ENCODE data around the gene ARHGAP28.
"Not testable (repeated sequence)": the region's sequence is repeated elsewhere in the genome, so short reads cannot be mapped to it uniquely, and the experiment has no call there.

ARHGAP28 gene

DNA sequence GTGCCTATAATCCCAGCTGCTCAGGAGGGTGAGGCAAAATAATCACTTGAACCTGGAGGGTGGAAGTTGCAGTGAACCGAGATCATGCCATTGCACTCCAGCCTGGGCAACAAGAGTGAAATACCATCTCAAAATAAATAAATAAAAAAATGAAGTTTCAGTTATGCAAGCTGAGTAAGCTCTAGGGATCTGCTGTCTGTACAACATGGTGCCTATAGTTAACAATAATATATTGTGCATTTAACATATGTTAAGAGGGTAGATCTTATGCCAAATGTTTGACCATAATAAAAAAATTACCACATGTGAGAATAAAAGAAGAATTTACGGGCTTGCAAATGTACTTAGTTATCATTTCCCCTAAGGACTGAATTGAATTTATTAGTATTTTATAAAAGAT, 208.9 kb downstream of the ARHGAP28 start:
- not testable (repeated sequence) for DNase-seq

DNA sequence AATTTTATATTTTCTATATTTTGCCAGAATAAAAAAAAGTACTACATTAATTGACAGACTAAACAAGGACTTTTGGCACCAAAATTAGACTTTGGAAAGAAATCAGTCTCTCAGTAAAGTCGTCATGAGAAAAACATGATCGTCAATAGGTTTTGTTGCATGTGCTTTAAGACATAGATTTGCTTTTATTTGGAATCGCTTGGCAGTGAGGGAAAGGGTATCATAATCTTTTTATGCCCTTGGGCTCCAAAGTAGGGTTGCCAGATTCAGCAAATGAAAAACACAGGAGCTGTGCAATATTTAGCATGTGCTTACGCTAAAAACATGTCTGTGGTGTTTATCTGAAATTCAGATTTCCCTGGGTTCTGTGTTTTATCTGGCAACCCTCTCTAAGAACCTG, 210.5 kb downstream of the ARHGAP28 start:
- DNase-seq = no peak

DNA sequence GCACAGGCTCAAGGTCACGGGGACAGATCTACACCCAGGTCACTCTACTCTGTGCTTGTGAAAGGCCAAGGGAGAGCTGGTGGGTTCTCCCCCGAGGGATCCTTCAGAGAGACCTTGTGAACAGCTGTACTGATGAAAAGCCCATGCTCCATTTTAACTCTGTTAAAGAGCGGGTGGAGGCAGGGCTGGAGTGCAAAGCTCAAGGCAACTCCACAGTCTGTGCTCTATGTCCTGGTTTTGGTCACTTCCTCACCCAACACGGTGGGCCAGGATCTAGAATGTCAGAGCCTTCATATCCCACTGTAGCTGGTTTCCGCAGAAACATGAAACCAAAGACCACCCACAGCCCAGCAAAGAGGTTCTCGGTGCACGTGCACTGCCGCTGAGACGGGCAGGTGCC, 210.9 kb downstream of the ARHGAP28 start:
- DNase-seq = no peak

DNA sequence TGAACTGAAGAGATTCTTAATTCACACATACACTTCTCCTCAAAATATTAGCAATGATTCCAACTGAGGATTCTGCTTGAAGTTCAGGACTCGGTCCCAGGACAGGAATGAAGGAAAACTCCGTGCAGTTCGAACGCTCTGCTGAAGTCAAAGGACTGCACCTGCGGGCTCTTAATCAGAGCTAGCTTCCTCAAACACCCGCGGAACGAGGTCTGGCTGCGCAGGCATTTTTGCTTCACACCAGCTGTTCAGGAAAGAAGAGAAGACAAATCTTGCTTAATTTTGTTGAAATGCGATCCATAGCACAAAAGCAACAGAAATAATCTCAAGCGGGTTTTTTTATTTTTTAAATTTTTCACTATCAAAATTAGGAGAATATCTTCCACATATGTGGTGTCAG, 212.5 kb downstream of the ARHGAP28 start:
- DNase-seq = no peak

DNA sequence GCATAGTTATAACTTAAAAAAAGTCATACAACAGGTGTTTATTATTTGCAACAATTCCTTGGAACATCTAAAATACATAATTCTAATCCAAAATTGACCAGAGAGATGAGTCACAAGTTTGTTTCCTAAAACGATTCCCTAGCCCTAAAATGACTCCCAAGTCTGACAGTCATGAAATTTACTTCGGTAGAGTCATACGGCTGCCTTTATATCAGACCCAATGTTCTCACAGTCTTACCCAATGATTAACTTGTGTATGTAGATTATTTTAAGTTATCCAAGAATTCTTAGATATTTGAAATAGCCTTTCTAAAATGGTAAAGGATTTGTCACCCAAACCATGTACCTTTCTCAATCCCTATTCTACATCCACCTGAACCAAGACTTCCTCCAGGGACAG, 213.2 kb downstream of the ARHGAP28 start:
- no peak for DNase-seq

DNA sequence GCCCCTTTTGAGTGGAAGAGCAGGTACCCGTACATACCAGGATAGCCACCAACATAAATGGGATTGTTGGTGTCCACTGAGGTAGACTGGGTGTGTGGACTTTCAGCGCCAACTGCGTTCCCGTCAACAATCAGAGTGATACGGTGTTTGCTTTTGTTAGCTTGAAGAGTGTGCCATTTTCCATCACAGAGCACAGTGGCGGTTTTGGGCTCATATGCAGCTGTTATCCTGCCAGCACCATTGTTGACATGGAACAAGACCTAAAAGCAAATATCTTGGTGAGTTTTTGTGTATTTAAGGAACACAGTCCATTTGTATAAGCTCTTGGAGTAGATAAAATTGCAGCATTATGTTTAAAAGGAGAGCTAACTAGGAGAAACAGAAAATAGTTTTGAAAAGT, 213.6 kb downstream of the ARHGAP28 start:
- no peak for DNase-seq

DNA sequence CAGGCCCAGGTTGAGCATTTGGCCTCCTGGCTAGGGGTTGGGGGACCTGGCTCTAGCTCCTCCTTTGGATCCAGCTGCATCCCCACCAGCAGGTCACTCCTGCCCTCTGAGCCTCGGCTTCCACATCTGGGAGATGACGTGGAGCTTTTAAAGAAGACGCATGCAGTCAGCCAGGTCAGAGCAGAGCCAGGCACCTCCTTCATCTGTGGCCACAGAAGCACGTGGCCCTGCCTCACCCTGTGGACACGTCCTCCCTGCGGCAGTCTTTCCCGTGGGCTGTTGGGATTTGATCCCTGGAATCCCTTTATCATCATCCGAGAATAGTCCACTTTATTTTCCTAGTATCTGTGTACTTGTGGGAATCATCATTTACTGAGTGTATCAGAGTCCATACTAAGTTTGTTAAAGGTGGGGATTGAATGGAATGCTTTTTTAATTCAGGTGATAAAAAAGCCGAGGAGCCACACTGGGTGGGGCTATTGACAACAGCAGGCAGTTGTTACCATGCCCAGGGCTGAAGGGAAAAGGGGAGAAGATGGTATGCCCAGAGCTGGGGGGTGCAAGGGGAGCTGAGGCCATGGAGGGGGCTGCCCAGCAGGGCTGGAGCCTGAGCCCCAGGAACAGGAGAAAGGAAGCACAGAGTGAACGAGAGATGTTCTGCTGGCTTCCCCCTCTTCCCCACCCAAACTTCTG, 218.0 kb downstream of the ARHGAP28 start:
- DNase-seq = no peak

DNA sequence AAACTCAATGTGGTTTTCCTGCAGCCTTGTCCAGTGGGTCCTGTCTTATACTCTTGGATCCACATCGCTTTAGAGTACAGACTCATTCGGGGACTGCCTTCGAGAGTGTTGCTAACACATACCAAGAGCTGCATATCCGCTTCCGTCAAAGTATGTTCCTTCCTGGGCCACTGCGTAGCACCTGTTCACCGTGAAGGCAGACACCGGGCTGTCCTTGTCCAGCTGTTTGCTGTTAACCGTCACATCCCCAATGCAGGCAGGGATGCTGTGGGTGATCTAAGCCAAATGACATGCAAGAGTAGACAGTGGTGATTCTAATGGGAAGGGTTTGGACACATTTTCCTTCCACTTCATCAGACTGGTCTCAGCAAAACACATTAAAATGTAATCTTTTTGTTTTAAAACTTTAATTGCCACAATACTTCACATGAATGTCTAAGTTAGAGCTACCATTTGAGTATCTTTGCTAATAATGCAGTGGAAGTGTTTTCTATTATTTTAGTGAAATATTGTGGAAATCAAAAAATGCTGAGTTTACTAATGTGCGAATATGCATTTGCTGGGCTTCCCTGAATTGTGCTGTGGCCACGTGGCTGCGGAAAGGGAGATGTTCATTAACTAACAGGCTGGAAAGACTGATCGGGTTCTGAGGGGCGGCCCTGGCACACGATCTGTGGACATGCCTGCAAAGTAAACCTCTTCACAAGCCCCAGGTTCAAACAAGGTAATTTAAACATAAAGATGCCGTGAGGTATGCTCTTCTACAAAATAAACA, 219.0 kb downstream of the ARHGAP28 start:
- DNase-seq = no peak

DNA sequence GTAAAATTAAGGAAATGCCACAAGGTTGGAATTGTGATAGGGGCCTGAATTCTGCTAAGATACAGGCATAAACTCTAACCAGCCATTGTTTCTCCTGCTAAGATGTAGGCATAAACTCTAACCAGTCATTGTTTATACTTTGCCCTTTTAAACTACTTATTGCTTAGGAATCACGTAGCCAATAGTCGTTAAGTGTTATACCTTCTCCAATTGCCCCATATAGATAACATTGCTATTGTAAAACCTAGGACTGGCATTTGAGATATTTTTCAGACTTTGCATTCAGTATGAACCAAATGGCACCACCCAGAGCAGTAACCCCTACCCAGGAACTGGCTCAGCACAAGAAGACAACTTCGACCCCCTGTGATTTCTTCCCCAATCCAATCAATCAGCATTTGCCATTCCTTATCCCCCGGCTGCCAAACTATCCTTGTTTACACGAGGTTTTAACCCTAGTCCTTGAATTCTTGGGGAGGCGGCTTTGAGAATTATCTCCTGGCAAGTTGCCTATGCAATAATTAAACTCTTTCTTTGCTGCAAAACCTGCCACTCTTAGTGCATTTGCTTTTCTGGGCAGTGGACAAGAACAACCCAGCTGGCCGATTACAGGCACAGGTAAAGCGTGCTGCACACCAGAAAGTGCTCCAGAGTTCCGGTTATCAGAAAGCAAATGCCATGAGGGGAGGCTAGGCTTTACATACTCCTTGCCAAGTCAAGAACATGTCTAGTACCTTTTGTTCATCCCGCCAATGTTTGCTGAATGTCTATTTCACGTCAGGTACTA, 220.5 kb downstream of the ARHGAP28 start:
- peak; percentile 71 for DNase-seq

DNA sequence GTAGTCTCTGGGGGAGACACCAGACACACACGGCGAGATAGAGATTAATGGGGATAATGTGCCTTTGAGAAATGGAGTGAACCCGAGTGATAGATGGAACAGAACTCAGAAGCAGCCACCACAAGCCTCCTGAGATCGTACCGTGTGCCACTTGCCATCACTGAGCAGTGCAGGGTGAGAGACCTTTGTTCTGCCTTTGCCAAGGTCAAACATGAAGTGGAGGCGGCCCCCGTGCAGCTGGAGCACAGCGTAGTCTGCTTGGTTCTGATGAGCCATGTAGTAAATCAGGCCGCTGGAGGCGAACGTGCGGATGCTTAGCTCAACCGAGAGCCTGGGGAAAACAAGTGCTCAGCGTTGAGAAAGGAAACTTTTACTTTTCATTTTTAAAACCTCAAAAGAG, 221.1 kb downstream of the ARHGAP28 start:
- peak; percentile 29 for DNase-seq

DNA sequence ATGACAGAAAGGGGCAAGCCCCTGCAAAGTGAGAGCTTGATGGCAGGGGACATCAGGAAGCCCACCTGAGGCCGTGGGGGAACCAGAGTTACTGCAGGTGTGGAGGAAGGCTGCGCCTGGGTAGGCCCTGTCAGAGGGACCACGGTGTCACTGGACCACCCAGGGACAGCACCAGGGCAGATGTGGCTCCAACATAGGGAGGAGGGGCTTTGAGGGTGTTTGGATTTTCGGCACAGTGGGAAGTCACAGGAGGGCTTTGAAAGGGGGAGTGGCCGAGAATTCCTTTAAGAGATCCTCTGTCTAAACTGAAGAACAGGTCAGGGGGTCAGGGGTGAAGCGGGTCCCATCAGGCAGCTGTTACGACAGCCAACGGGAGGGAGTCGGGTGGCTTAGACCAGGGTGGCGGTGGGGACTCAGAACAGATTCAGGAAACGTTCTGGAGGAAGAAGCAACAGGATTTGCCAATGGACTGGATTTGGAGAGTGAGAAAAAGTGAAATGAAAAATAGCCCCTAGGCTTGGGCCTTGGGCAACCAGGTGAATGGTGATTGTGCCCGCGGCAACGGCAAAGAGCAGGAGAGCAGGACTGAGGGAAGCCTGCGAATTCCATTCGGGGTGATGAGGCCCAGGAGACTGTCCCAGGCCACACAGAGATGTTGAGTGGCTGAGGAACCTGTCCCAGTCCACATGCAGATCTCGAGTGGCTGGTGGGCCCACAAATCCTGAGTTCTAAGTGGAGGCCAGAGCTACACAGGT, 222.0 kb downstream of the ARHGAP28 start:
- DNase-seq = no peak

DNA sequence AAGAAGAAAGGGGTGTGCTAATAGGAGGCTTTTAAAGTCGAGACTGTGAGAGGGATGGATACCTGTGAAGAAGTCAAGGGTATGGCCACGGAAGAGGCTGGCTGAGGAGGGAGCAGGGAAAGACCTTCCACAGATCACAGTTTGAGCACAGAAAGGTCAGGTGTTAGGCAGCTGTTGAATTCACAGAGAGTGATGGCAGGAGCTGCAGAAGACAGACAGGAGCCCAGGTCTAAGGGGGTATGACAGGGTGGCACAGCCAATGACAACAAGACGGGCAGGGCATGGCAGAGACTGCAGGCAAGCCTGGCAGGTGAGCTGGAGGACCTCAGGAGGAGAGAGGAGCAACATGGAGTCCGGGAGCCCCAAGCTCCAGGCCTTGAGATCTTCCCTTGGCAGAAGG, 225.0 kb downstream of the ARHGAP28 start:
- no peak for DNase-seq

DNA sequence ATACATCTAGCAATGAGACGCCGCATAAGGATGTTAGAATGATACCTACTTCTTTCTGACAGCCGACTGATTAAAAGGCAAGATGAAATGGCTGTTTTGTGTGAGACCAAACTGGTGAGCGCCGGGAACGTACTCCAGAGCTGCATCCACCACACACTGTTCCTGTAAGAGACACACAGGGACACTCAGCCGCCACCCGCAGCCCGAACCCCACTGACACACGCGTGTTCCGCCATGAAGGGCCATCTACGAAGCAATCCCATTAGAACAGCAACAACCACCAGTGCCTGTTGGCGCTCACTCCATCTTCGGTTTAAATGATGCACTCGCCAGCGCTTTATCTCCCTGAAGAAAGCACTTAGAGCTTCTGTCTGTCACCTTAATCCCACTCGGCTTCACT, 225.8 kb downstream of the ARHGAP28 start:
- DNase-seq = no peak

DNA sequence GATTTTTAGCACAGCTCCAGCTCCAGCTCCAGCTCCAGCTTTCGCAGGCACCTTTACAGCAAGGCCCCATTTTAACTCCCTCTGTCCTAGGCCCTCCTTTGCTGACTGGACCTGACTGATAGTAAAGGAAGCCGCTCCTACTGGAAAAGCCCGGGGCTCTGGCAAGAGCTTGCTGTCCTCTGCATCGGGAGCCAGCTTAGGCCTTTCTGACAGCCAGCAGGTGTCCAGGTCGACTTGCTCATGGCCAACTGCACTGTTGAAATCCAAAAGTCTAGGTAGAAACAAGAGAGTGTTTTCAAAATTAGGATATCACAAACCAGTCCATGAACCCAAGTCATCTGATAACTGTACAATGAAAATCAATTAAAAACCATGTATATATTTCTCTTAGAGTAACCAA, 227.0 kb downstream of the ARHGAP28 start:
- DNase-seq = no peak

DNA sequence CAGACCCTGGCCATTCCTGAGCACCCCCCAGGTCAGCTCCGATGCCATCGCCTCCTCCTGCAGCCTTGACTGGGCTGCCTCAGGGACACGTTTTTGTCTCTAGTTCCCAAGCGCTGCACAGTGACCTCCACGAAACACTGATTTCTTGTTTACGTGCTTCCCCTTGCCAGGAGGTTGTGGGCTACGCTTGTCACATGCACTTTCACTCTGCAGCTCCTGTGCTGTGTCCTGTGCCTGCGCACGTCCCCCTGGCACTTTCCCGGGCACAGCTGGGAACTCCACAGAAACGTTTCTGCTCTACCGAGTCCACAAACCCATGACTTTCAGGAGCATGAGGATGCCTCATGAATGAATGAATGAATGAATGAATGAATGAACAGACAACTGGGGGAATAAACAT, 227.5 kb downstream of the ARHGAP28 start:
- no peak for DNase-seq

DNA sequence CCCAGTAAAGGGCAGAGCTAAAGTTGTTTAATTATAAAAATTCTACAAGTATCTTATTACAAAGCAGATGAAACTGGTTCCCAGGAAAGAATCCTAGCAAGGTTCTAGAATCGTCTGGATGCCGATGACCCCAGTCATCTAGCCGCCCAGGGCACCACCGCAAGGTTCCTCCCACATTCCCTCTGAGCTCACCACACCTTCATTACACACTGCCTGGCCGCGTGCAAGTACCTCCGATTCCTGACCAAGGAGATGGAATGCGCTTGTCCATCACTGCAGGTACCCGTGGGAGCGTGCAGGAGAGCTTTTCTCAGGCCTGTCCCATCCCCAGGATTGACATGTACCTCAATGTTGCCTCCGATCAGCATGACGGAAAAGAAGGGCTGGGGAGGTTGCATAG, 229.6 kb downstream of the ARHGAP28 start:
- DNase-seq = no peak

DNA sequence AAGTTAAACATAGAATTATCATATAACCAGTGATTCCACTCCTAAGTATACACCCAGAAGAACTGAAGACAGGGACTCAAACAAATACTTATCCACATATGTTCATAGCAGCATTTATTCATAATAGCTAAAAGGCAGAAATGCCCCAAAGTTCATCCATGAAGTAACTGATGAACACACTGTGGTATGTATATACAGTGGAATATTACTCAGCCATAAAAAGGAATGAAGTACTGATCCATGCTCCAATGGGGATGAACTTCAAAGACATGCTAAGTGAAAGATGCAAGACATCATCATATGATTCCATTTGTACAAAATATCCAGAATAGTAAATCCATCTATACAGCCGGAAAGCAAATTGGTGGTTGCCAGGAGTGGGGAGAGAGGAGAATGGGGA, 230.6 kb downstream of the ARHGAP28 start:
- no peak for DNase-seq

DNA sequence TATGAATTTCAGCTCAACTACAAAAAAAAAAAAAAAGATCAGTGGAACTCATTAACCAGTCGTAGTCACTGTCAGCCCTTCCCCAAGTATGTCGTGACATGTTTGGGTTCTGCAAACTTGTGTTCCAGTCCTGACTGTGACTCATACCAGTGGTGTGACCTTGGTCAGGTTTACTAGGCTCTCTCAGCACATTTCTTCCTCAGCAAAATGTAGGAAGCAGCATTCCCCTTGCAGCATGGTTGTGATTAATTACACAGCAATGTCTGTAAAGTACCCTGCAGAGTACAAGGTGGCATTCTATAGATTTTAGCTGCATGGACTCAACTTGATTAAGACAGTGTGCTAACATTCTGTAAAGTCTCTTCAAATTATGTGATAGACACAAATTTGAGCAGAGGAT, 231.1 kb downstream of the ARHGAP28 start:
- no peak for DNase-seq

DNA sequence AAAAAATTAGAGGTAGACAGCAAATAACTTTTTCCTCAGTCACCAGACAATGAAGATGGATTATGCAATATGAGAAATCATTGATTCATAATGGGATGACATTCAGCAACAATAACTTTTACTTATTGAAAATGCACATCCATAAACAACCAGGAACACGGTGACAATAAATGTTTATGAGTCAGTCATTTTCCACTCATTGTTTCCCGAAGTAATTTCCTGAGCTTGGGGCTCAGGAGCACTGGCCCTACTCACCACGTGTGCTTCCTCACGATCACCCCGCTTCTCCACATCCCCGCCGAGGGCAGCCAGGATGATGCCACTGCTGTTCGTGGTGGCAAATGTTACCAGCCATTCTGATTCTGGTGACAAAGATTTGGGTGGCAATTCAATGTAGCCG, 231.8 kb downstream of the ARHGAP28 start:
- no peak for DNase-seq

DNA sequence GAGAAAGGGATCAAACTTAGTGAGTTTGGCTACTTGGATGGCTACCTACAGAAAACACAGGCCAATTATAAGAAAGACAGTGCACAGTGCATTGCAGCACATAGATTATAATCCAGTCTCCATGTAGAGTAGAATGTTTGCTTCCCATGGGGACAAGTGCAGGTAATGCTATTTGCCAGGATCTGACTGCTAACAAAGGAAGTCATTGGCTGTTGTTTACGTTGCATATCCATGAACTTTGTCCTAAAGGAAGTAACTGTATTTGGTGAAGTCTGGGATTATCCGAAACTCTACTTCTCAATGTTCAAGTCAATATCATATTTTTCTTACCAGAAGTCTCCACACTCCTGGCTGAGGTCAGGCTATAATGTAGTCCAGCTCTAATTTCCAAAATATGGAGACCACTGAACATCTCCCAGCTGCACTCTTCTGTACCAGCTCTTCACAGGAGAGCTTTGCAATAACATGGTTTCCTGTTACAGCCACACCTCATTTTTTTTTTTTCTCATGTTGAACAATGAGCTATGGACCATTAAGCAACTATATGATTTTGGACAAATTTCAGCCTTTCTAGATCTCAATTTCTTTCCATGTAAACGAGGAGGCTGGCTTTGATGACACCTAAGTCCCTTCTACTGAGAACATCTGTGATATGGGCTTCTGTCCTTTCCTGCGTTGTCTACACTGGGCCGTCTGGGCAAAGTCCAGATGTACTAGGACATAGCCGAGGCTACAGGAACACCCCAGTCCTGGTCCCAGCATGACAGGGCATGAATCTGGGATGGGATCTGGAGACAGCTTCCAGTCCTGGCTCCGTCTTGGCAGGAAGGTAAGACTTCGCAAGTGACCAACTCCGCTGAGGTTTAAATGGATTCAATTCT, 233.3 kb downstream of the ARHGAP28 start:
- no peak for DNase-seq

DNA sequence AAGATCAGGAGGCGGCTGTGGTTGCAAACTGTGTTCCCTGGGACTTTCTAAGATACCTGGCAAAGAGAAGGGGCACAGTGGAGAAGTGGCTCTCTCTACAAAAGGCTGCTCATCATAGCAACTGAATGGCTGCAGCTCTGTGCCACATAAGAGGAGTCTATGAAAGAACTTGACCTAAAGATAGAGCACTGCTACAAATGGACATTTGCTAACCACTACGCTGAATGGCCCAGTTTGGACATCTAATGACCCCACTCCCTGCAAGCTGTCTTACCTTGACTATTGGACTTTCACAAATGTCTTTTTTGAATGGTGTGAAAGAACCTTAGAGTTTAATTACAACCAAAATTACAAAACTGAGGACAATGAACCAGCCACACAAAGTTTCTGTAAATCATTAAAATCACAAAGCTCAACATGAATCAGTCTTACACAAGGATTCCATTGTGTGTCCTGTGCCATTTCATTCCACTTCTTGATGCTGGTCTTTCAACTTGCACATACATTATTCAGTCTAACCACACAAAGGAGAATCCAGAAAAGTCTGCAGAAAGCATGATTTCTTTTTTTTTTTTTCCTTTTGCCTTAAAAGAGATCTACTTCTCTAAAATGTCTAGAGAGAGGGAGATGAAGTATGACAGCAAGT, 234.1 kb downstream of the ARHGAP28 start:
- DNase-seq = no peak

All from NCI-H82 (cell line).